Stimulated activated naive CD4-positive, alpha-beta T cell (primary cell): ENCODE data around the gene CPPED1.
"Not testable (repeated sequence)": the region's sequence is repeated elsewhere in the genome, so short reads cannot be mapped to it uniquely, and the experiment has no call there.

Experiments used
- DNase-seq, 6 experiments: peaks; one replicate each; lab custom pipeline; 2025; lab: John Stamatoyannopoulos, UW

Gene CPPED1, protein sequence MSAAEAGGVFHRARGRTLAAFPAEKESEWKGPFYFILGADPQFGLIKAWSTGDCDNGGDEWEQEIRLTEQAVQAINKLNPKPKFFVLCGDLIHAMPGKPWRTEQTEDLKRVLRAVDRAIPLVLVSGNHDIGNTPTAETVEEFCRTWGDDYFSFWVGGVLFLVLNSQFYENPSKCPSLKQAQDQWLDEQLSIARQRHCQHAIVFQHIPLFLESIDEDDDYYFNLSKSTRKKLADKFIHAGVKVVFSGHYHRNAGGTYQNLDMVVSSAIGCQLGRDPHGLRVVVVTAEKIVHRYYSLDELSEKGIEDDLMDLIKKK

DNA sequence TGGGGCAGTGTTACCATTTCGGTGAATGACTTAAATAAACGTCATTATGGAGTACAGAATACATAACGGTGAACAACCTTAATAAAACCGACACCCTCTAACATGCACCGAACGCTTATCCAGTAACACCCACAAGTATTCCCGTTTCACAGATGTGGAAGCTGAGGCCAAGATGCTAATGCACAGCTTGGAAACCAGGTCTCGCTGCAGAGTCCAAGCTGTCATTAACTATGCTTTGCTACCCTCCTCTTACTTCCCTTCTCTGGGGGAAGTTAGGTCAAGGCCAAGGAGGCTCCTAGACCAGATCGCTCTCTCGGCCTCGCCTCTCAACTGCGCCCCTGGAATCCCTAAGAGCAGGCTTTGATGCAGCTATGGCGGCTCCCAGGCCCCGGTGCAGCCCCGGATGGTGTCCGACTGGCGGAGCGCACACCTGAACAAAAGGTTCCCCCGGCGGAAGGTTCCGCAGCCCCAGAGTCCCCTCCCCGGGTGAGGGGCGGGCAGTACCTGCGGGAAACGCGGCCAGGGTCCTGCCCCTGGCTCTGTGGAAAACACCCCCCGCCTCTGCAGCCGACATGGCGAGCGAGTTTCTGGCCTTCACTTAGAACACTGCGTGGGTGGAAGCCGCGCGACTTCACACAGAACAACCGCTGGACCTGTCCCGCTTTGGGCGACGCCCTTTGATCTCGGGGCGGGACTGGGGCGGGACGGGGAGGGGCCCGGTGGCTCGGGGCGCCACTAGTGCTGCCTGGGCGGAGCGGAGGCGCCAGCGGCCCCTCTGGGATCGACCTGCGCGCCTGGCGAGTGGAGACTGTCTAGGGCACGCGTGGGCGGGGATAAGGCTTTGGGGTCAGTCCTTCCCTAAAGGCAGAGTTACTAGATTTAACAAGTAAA is at the start of gene CPPED1:
Gene CPPED1, minus strand, starts transcription at position 685 of the 891 bp plus-strand sequence. Its CDS starts 111 bp downstream, at position 574.
- peak; percentile 80 to 96 (median 89) for DNase-seq

DNA sequence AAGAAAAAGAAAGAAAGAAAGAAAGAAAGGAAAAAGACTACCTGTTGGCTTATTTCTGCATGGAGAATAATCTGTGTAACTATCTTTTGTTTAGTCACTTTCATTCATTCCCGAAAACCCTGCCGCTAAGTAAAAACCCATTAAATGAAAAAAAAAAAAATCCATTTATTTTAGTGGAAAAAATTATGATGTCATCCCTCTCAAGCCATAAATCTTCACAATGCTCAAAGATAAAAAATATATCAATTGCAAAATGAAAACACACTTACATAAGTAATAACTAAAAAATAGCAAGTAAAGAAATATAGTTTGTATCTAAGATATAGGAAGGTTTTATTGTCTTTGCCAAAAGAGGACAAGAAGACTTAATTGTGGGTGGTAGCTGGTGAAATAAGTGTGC is 46.5 kb upstream of the CPPED1 start:
- no peak for DNase-seq

DNA sequence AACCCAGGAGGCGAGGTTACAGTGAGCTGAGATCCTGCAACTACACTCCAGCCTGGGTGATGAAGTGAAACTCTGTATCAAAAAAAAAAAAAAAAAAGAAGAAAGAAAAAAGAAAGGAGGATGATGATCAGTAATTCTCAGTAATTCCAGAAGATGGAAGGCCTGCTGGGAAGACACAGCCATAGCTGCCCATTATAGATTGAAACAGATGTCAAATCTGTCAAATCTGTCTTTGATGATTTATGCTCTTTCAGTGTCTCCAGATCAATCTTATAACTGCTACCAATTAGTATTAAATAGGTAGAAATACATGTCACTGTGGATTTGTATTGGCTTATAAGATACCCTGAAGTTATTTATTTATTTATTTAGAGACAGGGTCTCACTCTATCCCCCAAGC is 42.9 kb upstream of the CPPED1 start:
- no peak for DNase-seq

DNA sequence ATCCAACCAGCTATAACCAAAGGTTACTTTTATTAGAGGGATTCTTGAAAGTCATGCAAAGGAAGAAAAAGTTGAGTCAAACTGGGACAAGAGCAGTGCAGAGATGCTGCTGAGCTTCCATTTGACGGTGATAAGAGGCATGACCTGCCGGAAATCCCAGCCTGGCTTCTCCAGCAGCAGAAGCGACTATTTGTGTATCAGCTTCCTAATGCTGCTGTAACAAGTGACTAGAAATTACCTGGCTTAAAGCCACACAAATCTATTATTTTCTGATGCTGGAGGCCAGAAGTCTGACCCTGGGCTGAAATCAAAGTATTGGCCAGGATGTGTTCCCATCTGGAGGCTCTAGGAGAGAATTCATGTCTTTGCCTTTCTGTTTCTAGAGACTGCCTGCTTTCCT is 41.6 kb upstream of the CPPED1 start:
- DNase-seq, result no peak

DNA sequence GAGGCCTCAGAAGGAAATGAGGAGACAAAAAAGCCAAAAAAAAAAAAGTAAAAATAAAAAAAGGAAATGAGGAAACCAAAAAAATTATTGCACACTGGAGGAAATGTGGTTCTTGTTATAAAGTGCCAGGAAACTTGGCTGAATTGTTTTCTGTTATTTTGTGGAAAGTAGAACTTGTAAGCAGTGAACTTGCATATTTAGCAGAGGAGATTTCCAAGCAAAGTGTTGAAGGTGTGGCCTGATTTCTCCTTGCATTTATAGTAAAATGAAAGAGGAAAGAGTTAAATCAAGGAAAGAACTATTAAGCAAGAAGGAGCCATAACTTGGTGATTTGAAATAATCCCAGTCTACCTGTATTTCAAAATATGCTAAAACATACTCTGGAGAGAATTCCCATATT is 34.1 kb upstream of the CPPED1 start:
- no peak for DNase-seq

DNA sequence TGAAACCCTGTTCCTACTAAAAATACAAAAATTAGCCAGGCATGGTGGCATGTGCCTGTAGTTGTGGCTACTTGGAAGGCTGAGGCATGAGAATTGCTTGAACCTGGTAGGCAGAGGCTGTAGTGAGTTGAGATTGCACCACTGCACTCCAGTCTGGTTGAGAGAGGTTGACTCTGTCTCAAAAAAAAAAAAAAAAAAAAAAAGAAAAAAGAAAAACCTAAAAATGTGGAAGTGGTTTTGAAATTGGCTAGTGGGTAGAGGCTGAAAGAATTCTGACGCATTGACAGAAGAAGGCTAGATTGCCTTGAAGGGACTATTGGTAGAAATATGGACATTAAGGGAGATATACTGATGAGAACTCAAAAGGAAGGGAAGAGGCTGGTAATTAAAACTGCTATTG is 33.6 kb upstream of the CPPED1 start:
- DNase-seq, result no peak

DNA sequence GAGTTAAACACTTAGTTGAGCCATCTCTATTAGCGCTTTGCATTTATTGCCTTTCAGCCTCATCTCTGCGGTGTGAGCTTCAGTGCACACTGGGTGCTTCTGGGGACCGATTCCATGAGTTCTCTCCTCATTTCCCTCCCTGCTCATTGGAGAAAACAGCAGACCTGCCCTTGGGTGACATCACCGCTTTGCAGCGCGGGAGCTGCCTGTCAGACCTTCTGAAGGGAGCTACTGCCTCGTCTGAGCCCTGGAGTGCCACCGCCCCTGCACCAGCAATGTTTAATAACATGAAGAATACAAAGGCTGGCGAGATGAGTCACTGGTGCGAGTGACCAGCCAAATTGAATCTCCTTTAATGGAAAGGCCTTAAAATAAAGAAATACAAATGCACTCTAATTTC is 30.2 kb upstream of the CPPED1 start:
- no peak for DNase-seq

DNA sequence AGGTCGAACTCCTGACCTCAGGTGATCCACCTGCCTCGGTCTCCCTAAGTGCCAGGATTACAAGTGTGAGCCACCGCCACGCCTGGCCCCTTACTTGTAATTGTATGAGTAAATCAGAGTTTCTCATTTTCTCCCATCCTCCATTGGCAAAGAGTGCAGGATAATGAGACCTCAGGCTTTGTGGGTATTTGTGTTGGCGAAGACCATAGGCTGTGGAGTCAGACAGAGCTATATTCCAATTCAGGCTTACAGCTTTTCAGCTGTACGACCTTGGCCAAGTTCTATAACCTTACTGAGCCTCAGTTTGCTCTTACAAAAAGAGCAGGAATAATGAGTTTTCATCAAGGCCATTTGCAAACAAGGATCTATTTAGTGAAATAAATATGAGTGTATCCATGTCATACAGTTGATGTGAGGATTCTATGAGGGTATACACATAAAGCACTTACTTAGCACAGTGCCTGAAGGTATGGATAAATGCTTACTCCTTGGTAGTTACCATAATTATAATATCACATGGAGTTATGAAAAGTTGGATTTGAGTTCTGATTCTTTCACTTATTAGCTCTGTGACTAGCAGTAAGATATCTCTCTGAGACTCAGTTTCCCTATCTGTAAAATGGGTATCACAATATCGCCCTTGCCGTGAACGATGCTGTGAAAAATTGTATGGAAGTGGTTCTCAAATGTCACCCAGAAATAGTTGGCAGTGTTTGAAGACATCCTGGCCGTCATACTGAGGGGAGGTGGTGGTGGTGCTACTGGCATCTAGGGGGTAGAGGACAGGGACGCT is 25.6 kb upstream of the CPPED1 start:
- DNase-seq, result no peak

DNA sequence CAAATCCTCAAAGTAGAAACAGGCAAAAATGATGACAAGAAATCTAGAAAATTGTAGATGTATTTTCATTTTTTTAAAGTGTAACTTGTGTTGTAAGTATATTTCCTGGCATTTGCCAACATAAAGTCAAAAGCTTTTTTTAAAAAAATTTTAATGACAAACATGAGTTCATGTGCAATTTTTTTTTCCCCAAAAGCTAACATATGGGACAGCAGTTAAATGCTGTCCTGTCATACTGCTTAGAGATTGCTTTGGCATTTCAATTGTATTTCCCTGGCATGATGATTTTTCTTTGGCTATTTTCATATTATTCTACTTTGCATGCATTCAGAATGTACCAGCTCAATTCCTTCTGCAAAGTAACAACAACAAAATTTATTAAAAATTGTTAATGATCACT is 24.5 kb upstream of the CPPED1 start:
- DNase-seq, result no peak

DNA sequence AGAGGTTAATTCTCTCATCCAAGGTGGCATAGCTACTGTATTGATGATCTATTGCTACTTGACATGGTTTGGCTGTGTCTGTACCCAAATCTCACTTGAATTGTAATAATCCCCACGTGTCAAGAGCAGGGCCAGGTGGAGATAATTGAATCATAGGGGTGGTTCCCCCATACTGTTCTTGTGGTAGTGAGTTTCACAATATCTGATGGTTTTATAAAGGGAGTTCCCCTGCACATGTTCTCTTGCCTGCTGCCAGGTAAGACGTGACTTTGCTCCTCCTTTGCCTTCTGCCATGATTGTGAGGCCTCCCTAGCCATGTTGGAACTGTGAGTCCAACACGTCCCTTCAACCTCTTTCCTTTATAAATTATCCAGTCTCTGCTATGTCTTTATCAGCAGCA is 22.9 kb upstream of the CPPED1 start:
- no peak for DNase-seq

DNA sequence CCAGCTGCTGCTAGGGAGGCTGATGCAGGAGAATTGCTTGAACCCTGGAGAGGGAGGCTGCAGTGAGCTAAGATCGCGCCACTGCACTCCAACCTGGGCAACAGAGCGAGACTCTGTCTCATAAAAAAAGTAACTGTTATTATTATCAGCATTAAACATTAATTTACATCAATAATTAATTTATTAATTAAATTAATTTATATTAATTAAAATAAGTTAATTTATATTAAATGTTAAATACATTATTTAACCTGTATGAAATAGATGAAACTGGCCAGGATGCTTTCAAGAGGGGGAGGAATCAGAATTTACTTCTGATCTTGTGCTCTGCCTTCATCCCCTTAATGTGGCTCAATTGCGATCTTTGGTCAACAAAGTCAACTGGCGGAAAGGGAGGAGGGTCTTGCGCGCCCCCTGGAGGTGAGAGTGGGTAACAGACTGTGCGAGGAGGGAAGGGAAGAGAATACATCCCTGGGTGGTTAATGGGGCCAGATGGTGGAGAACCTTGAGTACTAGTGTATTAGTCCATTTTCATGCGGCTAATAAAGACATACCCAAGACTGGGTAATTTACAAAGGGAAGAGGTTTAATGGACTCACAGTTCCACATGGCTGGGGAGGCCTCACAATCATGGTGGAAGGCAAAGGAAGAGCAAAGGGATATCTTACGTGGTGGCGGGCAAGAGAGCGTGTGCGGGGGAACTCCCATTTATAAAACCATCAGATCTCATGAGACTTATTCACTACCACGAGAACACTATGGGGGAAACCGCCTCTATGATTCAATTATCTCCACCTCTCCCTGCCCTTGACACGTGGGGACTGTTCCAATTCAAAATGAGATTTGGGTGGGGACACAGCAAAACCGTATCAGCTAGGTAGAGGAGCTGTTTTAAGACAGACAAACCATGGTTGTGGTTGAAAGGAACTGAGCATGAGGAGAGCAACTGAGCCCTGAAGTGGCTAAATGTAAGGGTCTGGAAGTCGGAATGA is 15.7 kb upstream of the CPPED1 start:
- peak; percentile 7 to 71 (median 59) for DNase-seq

DNA sequence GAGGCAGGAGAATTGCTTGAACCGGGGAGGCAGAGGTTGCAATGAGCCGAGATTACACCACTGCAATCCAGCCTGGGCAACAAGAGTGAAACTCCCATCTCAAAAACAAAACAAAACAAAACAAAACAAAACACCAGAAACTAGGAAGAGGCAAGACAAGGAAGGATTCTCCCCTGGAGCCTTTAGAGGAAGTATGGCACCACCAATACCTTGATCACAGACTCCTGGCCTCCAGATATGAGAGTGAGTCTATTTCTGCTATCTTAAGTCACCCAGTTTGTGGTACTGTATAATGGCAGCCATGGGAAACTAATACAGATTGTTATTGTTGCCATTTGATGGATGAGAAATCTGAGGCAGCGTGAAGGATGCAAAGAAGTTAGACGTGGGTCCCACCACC is 14.6 kb upstream of the CPPED1 start:
- DNase-seq, result no peak

DNA sequence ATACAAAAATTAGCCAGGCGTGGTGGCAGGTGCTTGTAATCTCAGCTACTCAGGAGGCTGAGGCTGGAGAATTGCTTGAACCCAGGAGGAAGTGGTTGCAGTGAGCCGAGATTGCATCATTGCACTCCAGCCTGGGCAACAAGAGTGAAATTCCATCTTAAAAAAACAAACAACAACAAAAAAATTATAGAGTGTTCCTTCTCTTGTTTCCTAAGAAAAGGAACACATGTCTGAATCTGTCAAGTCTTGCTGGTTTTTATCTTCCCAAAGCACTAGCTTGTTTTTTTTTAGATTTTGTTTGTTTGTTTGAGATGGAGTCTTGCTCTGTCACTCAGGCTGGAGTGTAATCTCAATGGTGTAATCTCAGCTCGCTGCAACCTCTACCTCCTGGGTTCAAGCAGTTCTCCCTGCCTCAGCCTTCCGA is 13.1 kb upstream of the CPPED1 start:
- not testable (repeated sequence) for DNase-seq

DNA sequence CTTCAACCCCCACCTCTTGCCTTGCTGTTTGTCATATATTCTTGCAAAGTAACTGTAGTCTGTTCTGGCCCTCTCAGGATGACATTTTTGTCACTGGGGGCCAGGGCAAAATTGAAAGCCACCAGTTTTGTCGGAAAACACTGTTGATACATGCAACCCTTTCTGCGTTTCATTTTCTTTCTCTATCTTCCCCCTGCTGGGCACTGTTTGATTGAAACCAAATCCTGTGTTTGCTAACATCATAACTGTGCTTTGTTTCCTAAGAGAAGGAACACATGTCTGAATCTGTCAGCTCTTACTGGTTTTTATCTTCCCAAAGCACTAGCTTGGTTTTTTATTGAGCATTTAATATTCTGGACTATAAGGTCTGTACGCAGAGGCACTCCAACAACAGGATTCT is 11.7 kb upstream of the CPPED1 start:
- DNase-seq, result no peak

DNA sequence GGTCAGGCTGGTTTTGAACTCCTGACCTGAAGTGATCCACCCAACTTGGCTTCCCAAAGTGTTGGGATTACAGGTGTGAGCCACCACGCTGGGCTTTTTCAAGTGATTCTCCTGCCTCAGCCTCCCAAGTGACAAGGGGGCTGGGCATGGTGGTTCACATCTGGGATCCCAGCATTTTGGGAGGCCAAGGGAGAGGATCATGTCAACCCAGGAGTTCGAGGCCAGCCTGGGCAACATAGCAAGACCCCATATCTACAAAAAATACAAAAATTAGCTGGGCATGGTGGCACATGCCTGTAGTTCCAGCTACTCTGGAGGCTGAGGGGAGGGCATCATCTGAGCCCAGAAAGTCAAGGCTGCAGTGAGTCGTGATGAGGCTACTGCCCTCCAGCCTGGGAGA is 10.0 kb upstream of the CPPED1 start:
- not testable (repeated sequence) for DNase-seq

DNA sequence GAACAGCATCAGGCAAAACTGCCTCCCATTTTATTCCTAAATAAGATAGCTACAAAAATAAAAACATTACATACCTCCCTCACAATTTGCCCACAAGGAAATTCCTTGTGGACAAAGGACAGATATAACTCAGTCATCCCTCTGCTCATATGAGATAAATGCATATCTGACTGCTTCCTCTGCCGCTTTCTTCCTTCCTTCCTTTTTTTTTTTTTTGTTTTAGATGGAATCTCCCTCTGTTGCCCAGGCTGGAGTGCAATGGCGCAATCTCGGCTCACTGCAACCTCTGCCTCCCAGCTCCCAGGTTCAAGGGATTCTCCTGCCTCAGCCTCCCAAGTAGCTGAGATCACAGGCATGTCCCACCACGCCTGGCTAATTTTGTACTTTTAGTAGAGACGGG is 9.6 kb upstream of the CPPED1 start:
- not testable (repeated sequence) for DNase-seq

DNA sequence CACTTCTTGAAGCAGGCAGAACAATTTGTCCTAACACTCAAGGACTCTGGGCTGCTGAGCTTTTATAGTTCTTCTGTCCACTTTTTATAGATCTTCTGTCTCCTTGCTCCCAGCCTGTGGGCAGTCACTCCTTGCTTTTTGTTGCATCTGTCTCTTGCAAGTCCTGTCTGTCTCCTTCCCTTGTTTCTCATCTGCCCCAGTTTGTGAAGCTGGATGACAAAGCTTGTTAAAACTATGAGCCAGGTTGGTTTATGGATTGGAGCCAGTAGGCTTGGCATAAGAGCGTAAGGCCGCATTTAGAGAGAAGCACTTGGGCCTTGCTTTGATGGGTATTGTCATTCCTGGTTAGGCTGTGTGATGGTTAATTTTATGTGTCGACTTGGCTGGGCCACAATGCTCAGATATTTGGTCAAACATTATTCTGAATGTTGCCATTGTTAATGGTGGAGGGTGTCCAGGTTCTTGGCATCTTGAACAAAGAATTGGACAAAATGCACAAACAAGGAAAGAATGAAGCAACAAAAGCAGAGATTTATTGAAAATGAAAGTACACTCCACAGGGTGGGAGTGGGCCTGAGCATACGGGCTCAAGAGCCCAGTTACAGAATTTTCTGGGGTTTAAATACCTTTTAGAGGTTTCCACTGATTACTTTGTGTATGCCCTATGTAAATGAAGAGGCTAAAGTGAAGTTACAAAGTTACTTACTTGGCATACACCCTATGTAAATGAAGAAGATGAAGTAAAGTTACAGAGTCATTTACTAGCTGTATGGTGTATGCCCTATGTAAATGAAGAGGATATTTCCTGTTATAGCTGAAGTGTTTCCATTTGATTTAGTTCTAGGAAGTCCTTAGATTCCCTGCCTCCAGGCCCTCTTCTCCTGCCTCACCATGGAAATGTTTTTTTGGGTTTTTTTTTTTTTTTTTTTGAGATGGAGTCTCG is 8.0 kb upstream of the CPPED1 start:
- no peak for DNase-seq

DNA sequence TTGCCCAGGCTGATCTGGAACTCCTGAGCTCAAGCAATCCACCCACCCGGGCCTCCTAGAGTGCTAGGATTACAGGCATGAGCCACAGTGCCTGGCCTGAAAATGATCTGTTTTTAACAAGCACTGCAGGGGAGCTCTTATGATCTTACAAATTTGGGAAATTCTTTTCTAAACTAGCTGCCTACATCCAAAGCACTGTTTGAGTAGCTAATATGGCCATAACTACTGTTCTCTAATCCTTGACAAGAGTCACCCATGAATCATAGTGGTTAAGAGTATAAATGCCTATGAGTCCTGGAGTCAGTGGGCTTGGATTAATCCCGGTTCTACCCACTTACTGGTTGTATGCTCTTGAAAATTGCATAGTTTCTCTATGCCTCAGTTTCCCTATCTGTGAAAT is 1.4 kb upstream of the CPPED1 start:
- DNase-seq, result no peak

DNA sequence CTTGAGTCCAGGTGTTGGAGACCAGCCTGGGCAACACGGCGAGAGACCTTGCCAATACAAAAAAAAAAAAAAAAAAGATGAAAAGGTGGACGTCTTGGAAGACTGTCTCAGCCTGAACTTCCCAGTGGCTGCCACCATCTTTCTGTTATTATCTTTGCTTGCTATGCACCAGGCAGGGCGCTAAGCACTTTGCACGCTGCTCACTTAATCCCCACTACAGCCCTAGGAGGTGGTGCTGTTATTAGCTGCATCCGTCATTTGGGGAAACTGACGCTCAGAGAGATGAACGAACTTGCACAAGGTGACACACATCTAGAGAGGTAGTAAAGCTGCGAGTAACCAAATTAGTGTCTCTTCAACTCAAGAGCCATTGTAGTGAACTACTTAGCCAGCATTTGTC is 708 bp upstream of the CPPED1 start:
- DNase-seq, result no peak

DNA sequence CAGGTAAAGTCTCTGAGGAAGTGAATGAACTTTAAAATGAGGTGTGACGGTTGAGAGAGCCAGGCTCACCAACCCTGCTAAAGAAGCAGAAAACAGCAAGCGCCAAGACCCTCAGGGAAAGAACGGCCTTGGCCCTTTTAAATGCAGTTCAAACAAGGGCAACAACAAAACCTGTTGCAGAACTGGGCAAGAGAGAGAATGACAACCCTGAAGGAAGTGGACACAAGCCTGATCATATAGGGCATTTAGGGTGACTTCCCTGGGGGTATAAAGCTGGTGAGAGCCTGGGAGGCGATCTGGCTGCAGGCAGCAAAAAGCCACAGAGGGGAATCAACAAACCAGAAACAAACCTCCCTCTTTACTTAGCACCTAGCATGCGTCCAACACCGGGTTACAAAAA is 1.0 kb downstream of the CPPED1 start:
- DNase-seq, result no peak
